Neural progenitor cell (in vitro differentiated cells): Measurements from ENCODE around the gene RIPOR3. TPM values are rescaled to one million over a fixed set of nuclear protein-coding genes. Genes with fewer than 3 reads are reported as not detected.
A peak's percentile ranks its signal among the peaks of the same experiment; 100 is the strongest.

Experiments
- DNase-seq: peaks from one replicate; pipeline ENCODE4 v3.0.0-alpha.2; 2016; ENCODE audit warnings: low spot score
- H2AFZ ChIP-seq: fragments of 200-600 bp; sonication (generic); replicated peaks from 2 replicates; pipeline ENCODE4 v1.6.1; 2016; ENCODE audit warnings: antibody characterized with exemption
- H3F3A ChIP-seq: fragments of 200-600 bp; sonication (generic); 2 replicates; pipeline ENCODE4 v1.6.1; 2016; ENCODE audit warnings: antibody characterized with exemption, low read depth
- H3K27ac ChIP-seq: fragments of 200-600 bp; sonication (generic); 2 replicates; pipeline ENCODE4 v1.5.1; 2016; ENCODE audit warnings: mild to moderate bottlenecking
- H3K27me3 ChIP-seq: fragments of 200-600 bp; sonication (generic); 2 replicates; pipeline ENCODE4 v1.6.1; 2016; ENCODE audit warnings: mild to moderate bottlenecking, moderate library complexity
- H3K36me3 ChIP-seq: fragments of 200-600 bp; sonication (generic); 2 replicates; pipeline ENCODE4 v1.5.1; 2016
- H3K4me1 ChIP-seq: fragments of 200-600 bp; sonication (generic); 2 replicates; pipeline ENCODE4 v1.6.1; 2016; ENCODE audit warnings: mixed run types
- H3K4me2 ChIP-seq: fragments of 200-600 bp; sonication (generic); 2 replicates; pipeline ENCODE4 v1.6.1; 2016
- H3K4me3 ChIP-seq: fragments of 200-600 bp; sonication (generic); 2 replicates; pipeline ENCODE4 v1.5.1; 2016
- H3K79me2 ChIP-seq: fragments of 200-600 bp; sonication (generic); 2 replicates; pipeline ENCODE4 v1.6.1; 2016; ENCODE audit warnings: low read depth
- H3K9ac ChIP-seq: fragments of 200-600 bp; sonication (generic); 2 replicates; pipeline ENCODE4 v1.6.1; 2016
- H3K9me3 ChIP-seq: fragments of 200-600 bp; sonication (generic); 2 replicates; pipeline ENCODE4 v1.5.1; 2016; ENCODE audit warnings: low read depth
- H4K20me1 ChIP-seq: fragments of 200-600 bp; sonication (generic); 2 replicates; pipeline ENCODE4 v1.6.1; 2016; ENCODE audit warnings: low read depth
- H3K27ac Mint-ChIP-seq: 3 replicates; pipeline ENCODE4 v1.8.0; 2021; ENCODE audit warnings: mixed read lengths
- H3K27me3 Mint-ChIP-seq: 2 replicates; pipeline ENCODE4 v1.8.0; 2022; ENCODE audit warnings: low read depth, mild to moderate bottlenecking, inconsistent platforms, moderate library complexity, mixed read lengths; ENCODE audit not compliant: insufficient read depth
- H3K36me3 Mint-ChIP-seq: 3 replicates; pipeline ENCODE4 v1.8.0; 2021; ENCODE audit warnings: mixed read lengths
- H3K4me1 Mint-ChIP-seq: 3 replicates; pipeline ENCODE4 v1.8.0; 2021; ENCODE audit warnings: mixed read lengths
- H3K4me3 Mint-ChIP-seq: 3 replicates; pipeline ENCODE4 v1.8.0; 2021; ENCODE audit warnings: mild to moderate bottlenecking, moderate library complexity, mixed read lengths
- H3K9me3 Mint-ChIP-seq: 3 replicates; pipeline ENCODE4 v1.8.0; 2020; ENCODE audit warnings: mixed read lengths
- CTCF ChIP-seq: fragments of 200-600 bp; sonication (generic); IDR thresholded peaks from 2 replicates; pipeline ENCODE4 v1.5.1; 2017; ENCODE audit warnings: antibody characterized with exemption, mild to moderate bottlenecking
- EZH2 ChIP-seq: fragments of 200-600 bp; sonication (generic); IDR thresholded peaks from 2 replicates; pipeline ENCODE4 v1.6.1; 2017; ENCODE audit warnings: antibody characterized with exemption, mild to moderate bottlenecking, moderate library complexity
- EZH2phosphoT487 ChIP-seq: fragments of 200-600 bp; sonication (generic); IDR thresholded peaks from 2 replicates; pipeline ENCODE4 v1.6.1; 2017; ENCODE audit warnings: antibody characterized with exemption
- total RNA-seq: library from RNA; depleted of rRNA; stranded (reverse); fragments of >200 nt; gene quantifications from 2 replicates; pipeline ENCODE4 v1.2.3, GENCODE V29; 2015; ENCODE audit warnings: low replicate concordance

RIPOR3 gene
- total RNA-seq, 1 donor from 2014 or later: 1.2 TPM

- H3K4me3 Mint-ChIP-seq: no peak overlapping the region
- no peak for DNase-seq
- Histone ChIP-seq H3K79me2 (no peaks in the 10 kb centered on the region), H3K4me1 (no peaks in the 10 kb centered on the region), H4K20me1 (no peaks in the 10 kb centered on the region), H3K9me3 (no peaks in the 10 kb centered on the region), H3K36me3 (no peaks in the 10 kb centered on the region), H3K4me3 (no peak overlapping the region), H3F3A (no peaks in the 10 kb centered on the region), H3K9ac (no peak overlapping the region), H3K27ac (no peak overlapping the region), H3K27me3 (no peaks in the 10 kb centered on the region), H2AFZ (no peak overlapping the region), H3K4me2 (no peak overlapping the region)
- peaks cover 4% of the 10 kb centered on the region for H3K4me1 Mint-ChIP-seq
- no peaks in the 10 kb centered on the region for H3K36me3 Mint-ChIP-seq
- no peaks in the 10 kb centered on the region for H3K9me3 Mint-ChIP-seq
- H3K27ac Mint-ChIP-seq: peak overlapping the region; percentile 12
- TF ChIP-seq EZH2phosphoT487 (no peak), CTCF (no peak), EZH2 (no peak)
- H3K27me3 Mint-ChIP-seq: peaks cover 12% of the 10 kb centered on the region
These were observed 19.9 kb upstream of the RIPOR3 start for GRCh38 chr20:50711113-50711825.

- Mint-ChIP-seq H3K9me3 (no peaks in the 10 kb centered on the region), H3K4me1 (peaks cover 4% of the 10 kb centered on the region), H3K27me3 (peaks cover 14% of the 10 kb centered on the region), H3K4me3 (no peak overlapping the region), H3K36me3 (no peaks in the 10 kb centered on the region), H3K27ac (no peak overlapping the region)
- Histone ChIP-seq H3K79me2 (no peaks in the 10 kb centered on the region), H3F3A (no peaks in the 10 kb centered on the region), H3K4me3 (no peak overlapping the region), H4K20me1 (no peaks in the 10 kb centered on the region), H2AFZ (no peak overlapping the region), H3K9ac (no peak overlapping the region), H3K27ac (no peak overlapping the region), H3K4me1 (no peaks in the 10 kb centered on the region), H3K36me3 (no peaks in the 10 kb centered on the region), H3K9me3 (no peaks in the 10 kb centered on the region), H3K4me2 (no peak overlapping the region), H3K27me3 (no peaks in the 10 kb centered on the region)
- TF ChIP-seq EZH2phosphoT487: no peak
- TF ChIP-seq CTCF: no peak
- TF ChIP-seq EZH2: no peak
- DNase-seq: no peak
These were observed 19.2 kb upstream of the RIPOR3 start for GRCh38 chr20:50710492-50711063.

DNA sequence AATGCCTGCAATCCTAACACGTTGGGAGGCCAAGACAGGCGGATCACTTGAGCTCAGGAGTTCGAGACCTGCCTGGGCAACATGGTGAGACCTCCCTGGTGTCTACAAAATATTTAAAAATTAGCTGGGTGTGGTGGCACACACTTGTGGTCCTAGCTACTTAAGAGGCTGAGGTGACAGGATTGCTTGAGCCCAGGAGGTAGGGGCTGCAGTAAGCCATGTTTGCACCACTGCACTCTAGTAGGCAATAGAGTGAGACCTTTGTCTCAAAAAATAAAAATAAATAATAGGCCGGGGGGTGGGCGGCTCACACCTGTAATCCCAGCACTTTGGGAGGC, 18.3 kb upstream of the RIPOR3 start:
- Histone ChIP-seq H3K4me3 (no peak overlapping the region), H3K4me1 (no peaks in the 10 kb centered on the region), H3K27ac (no peak overlapping the region), H3F3A (no peaks in the 10 kb centered on the region), H3K27me3 (no peaks in the 10 kb centered on the region), H3K4me2 (no peak overlapping the region), H3K9ac (no peak overlapping the region), H3K9me3 (no peaks in the 10 kb centered on the region), H3K36me3 (no peaks in the 10 kb centered on the region), H2AFZ (no peak overlapping the region), H3K79me2 (no peaks in the 10 kb centered on the region), H4K20me1 (no peaks in the 10 kb centered on the region)
- Mint-ChIP-seq H3K27me3 (peaks cover 11% of the 10 kb centered on the region), H3K4me1 (peaks cover 4% of the 10 kb centered on the region), H3K4me3 (no peak overlapping the region), H3K27ac (no peak overlapping the region), H3K36me3 (no peaks in the 10 kb centered on the region), H3K9me3 (no peaks in the 10 kb centered on the region)
- no peak for TF ChIP-seq CTCF
- DNase-seq: no peak
